GM21447 (cell line): ENCODE data around the gene CABYR.

ENCODE experiments used
- ATAC-seq: cut with Tn5 transposase; IDR thresholded peaks from one replicate; pipeline ENCODE4 v1.9.1; 2021; ENCODE audit not compliant: unreplicated experiment

The CABYR gene, protein sequence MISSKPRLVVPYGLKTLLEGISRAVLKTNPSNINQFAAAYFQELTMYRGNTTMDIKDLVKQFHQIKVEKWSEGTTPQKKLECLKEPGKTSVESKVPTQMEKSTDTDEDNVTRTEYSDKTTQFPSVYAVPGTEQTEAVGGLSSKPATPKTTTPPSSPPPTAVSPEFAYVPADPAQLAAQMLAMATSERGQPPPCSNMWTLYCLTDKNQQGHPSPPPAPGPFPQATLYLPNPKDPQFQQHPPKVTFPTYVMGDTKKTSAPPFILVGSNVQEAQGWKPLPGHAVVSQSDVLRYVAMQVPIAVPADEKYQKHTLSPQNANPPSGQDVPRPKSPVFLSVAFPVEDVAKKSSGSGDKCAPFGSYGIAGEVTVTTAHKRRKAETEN

DNA sequence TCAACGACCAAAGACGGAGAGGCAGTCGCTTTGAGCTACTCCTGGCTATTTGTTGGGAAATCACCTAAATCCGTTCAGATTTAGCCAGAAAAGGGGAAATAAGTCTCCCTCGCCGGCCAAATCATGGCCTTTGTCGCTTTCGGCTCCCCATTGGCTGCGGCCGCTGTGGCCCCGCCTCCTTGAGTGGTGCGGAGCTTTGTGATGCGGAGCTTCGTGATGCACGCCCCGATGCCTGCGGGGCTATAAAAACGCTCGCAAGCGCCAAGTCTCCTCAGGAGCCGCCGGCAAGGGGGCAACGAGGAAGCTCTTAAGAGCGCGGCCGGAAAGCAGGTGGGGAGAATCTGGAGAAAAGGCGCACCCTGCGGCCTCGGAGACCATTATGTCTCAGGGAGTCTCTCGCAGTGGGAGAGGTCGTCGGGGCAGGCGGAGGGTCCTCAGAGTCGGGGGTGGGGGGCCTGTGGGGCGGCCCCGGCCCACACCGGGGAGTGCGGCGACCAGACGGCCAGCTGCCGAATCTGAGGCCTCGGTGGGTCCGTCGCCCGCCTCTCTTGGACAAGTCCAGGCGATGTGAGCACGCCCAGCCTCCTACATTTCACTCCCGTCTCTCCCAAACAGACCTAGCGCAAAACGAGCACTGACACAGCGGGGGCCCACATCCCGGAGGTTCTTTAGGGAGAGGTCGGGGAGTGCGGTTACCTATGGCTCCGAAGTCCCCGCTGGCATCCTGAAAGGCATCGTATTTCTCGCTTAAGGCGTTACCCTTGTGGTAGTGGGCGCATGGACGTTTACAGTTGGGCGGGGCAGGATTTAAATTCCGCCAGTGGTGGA, at the start of gene CABYR:
TSS of gene CABYR (plus strand) at position 274 of the 828 bp plus-strand sequence. CDS start 4,053 bp downstream, outside the sequence.
- ATAC-seq, result peak; percentile 88

DNA sequence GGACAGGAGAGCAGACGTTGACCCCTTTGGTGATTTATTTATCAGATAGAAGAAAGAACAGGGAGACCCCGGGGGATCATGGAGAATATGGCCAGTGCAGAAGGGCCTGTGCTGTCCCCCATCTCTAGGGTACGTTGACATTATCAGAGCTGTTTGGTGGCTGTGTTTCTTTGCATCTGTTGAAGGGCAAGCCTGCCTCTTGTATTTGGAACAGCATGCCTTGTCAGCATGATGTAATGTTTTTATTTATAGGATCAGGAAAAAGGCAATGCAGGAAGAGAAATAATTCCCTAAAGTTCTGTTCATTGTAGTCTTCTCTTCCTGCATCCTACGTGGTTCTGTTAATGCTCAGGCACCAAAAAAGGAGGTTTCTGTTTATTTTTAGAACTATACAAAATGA, 49.8 kb upstream of the CABYR start:
- no peak for ATAC-seq

DNA sequence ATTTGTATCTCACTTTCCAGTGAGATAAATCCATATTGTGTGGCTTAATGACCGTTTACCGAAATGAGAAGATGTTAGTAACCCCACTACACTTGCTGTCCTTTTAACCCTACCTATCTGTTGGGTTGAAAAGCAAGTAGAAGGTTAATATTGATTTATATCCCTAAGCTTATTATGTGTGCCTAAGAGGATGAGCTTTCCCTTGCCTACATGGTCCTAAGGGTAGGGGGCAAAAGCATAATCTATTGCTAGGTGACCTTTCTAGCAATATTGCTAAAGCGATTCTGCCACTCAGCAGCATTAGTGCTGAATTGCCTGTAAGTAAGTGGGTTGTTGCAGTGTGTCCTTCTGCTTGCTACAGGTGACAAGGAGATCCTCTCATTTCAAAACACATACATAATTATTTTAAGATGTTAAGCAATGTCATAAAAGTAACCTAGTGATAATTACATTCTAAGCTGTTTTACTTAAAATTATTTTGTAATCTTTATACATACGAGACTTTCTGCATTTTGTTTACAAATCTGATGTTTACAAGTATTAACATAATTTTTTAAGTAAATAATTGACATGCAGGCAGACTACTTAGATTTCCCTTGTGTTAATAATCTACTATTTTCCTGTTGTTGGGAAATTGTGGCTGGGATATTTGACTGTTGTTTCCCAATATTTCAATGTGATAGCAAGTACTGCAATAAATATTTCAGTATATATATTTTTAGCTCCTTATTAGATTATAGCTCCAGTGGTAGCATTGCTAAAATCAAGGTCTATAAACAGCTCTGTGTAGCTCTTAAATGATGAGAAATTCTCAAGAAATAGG, 49.1 kb upstream of the CABYR start:
- ATAC-seq, result no peak

DNA sequence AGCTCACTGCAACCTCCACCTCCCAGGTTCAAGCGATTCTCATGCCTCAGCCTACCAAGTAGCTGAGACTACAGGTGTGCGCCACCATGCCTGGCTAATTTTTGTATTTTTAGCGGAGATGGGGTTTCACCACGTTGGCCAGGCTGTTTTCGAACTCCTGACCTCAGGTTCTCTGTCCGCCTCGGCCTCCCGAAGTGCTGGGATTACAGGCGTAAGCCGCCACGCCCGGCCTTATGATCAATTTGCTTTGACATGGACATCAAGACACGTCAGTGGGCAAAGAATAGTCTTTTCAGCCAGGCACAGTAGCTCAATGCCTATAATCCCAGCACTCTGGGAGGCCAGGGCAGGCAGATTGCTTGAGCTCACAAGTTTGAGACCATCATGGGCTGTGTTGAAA, 48.0 kb upstream of the CABYR start:
- no peak for ATAC-seq

DNA sequence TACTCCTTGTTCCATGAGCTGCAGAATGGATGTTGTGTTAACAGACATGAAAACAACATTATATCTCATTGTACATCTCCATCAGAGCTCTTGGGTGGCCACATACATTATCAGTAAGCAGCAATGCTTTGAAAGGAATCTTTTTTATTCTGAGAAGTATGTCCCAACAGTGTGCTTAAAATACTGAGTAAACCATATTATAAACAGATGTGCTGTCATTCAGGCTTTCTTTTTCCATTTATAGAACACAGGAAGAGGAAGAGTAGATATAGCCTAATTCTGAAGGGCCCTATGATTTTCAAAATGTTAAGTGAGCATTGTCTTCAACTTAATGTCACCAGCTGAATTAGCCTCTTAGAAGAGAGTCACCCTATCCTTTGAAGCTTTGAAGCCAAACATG, 44.3 kb upstream of the CABYR start:
- ATAC-seq, result no peak

DNA sequence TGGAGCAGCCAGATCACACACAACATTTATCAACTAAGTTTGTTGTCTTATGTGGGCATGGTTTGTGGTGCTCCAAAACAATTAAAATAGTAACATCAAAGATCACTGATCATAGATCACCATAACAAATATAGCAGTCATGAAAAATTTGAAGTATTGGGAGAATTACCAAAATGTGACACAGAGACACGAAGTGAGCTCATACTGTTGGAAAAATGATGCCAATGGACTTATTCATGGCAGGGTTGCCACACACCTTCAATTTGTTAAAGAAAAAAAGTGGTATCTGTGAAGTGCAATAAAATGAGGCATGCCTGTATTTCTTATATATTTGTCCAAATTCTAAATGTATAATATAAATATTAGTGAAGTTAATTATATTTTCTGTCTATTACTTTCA, 42.9 kb upstream of the CABYR start:
- ATAC-seq, result no peak

DNA sequence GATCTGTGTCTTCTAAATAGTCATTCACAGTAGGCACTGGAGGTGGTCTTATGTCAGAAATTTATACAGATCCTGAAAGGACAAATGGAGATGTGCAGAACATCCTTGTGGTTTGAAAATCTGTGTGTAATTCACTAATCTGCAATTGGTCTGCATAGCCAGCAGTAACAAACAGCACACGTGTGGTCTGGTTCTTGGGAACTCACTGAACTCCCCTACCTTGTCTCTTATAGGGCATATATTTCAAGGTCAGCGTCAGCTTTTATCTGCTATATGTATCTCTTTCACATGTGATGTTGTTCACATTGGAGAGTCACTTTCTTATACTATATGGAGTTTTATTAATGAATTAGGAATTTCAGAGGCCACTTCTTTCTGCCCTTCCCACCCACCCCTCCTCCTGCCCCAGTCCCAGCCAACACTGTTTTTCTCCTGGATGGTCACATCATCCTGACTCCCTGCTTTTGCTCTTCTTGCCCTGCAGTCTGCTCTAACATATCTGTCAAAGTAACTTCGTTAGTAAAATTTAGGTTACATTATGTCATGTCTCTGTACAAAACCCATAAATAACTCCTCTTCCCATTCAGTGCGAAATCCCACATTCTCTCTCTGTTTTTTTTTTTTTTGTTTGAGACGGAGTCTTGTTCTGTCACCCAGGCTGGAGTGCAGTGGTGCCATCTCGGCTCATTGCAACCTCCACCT, 35.4 kb upstream of the CABYR start:
- no peak for ATAC-seq

DNA sequence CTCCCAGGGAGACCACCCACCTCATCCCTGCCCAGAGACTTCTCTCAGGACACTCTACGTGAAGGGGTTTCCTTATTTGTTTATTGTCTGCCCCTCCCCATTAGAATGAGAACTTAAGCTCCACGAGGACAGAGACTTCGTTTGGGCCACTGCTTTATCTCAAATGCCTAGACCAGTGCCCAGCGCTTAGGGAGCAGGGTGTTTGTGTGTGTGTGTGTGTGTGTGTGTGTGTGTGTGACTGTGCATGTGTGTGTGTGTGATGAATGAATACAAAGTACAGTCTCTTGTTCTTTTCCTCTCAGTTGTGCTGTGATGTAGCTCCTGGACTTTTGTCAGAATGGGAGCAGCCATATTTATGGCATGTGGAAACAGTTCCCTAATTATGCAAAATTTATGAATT, 34.4 kb upstream of the CABYR start:
- ATAC-seq, result no peak

DNA sequence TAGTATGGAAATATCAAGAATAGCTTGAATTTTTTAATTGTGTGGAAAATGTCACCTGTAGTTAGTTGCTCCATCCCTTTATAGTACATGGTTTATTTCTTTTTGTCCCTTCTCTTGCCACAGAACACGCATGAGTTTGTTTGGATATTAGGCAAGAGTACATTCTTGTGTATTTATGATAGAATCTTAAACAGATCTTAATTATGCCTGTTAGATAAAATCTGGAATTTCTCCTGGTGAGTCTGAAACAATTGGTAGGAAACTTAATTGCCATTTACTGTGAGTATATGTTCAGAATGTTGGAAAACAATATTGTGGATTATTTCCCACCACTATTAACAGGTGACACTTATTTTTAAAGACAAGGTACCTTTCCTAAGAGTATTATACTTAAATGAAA, 30.2 kb upstream of the CABYR start:
- no peak for ATAC-seq

DNA sequence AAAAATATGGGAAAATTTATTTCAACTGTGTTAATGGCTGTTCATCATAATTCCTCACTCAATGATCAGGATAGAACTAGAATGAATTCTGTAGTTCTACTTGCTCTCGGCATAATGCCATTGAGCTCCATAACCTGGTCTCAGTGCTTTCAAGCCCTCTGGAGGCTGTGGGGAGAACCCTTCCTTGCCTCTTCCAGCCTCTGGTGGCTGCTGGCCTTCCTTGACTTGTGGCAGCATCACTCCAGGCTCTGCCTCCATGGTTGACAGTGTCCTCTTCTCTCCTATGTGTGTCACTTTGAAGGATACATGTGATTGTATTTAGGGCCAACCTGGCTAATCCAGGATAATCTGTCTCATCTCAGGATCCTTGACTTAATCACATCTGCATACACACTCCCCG, 26.9 kb upstream of the CABYR start:
- no peak for ATAC-seq

DNA sequence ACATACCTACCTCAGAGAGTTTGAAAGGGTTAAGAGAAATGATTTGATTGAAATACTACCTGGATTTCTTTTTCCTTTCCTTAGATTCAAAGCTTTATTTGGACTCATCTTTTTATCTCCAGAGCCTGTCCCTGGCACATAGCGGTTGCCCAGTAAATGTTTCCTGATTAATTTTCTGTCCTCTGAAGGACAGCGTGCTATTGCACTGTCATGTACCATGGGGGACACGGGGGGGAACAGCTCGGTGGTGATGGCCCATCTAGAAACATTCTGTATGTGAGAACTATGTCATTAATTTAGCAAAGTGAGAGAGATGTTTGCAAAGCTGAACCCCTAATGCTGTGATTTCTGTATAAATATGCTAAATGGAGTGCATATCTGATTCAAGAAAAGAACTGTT, 26.4 kb upstream of the CABYR start:
- no peak for ATAC-seq

DNA sequence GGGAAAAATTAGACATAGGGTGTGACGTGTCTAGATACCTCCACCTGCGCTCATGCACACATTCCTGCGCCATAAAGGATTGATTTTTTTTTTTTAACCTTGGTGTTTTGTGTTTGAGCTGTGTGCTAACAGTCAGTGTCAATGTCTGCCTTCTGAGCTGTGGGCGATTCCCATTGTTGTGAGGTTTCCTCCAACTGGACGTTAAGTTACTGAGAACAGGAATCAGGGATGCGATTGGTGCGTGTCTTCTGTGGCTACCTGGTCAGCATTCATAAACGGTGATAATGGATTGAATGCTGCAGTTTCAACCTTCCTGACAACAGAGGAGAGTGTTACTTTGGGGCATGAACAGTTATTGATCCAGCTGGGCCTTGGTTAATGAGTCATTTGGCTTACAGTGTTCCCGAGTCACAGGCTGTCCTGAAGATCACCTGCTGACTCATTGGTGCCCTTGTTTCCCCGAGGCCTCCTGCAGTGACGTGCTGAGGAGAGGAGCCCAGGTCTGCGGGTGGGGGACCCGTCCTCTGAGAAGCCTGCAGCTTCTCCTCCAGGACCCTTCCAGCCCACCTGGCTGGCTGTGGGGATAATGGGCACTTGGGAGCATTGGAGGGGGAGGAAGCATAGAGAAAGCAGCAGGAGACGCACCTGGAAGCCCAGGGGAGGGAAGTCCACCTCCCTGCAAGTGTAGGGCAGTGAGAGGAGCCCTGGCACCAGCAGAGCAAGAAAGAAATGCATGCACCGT, 25.8 kb upstream of the CABYR start:
- no peak for ATAC-seq

DNA sequence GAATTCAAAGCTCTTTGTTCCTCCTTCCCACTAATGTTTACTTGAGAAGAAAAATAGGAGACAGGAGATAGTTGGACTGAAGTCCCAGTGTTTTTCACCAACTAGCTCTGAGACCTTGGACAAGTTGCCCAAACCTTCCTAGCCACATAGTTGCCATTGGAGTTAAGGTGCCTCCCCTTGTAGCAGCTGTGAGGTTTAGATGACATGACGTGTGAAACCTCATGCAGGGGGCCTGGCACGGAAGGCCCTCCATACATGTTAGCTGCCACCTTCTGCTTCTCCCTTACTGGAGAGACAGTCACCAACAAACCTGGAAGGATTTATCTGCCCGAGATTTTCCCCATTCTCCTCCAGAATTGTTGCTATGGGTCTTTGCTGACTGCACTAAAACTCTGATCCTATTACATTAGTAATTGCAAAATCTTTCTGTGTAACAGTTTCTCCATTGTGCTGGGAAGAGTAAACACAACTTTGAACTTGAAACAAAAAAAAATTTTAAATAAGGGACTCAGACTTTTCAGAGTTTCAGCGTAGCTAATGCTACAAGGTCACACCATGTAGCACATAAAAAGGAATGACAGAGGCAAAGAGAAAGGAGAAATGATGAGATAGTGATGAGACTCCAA, 23.8 kb upstream of the CABYR start:
- no peak for ATAC-seq

DNA sequence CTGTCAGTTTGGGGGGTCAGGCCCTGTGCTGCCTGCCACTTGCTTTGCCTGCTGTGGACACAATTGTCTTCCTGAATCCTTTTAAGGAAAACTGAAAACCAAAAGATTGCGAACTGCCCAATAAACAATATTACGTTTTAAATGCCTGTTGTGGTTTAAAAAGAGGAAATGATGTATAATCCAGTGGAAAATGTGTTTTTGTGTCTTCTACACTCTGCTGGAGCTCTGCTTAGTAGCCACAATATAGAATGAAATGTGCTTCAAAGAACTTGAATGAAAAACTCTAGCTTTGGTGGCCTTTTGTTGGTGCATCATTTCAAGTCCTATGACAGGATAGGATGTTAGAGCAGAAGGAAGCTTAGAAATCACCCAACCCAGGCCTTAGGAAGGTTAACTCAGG, 23.2 kb upstream of the CABYR start:
- no peak for ATAC-seq

DNA sequence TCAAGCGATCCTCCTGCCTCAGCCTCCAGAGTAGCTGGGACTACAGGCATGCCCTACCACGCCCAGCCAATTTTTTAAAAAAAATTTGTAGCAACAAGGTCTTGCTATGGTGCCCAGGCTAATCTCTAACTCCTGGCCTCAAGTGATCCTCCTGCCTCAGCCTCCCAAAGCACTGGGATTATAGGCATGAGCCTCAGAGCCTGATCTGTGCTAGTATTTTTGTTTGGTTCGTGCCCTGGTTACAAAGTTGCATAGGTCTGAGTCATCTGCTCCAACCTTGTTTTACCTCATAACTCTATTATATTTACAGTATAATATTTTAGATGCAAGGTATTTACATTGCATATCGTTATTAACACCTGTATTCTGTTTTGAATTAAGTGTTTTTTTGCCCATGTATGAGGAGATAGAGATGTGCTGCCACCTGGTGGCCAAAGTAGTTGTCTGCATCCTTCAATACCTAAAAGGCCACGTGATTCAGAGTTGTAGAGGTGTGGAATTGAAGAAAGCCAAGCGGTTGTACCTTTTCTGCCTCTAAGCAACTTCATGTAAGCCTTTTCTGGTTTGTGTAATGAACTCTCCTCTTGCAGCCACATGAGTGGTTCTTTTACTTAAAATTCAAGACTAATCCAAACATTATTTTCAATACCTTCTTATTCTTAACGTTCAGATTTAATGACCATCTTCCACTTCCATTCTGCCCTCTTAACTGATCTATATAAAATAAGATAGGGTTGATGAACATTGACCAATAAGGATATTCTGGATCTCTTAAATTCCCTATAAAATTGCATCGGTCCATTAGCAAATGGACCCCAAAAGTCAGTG, 19.9 kb upstream of the CABYR start:
- peak; percentile 84 for ATAC-seq

DNA sequence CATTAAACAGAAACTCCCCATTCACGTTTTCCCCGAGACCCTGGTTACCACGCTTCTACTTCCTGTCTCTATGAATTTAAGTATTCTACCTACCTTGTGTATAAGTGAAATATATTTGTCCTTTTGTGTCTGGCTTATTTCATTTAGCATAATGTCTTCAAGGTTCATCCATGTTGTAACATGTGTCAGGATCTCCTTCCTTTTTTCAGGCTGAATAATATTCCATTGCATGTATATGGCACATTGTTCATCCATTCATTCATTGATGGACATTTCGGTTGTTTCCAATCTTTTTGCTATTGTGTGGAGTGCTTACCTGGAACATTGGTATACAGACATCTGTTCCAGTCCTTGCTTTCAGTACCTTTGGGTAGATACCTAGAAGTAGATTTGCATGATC, 18.2 kb upstream of the CABYR start:
- no peak for ATAC-seq

DNA sequence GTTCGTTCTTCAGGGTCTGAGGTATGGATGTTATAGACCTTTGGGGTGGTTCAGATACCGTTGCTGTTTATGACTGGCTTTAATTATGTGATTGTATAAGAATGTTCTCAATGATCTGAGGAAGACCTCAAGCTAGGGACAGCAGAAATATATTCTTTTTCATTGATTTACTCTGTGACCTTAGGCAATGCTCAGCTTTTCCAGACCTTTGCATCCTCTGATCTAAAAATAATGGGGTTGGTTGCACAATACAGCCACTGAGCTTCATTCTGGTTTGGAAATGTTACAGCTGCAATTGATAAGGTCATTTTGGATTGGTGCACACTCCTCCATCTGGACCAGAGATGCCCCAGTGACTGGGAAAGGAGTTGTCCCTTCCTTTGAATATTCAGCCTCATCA, 17.2 kb upstream of the CABYR start:
- ATAC-seq, result no peak

DNA sequence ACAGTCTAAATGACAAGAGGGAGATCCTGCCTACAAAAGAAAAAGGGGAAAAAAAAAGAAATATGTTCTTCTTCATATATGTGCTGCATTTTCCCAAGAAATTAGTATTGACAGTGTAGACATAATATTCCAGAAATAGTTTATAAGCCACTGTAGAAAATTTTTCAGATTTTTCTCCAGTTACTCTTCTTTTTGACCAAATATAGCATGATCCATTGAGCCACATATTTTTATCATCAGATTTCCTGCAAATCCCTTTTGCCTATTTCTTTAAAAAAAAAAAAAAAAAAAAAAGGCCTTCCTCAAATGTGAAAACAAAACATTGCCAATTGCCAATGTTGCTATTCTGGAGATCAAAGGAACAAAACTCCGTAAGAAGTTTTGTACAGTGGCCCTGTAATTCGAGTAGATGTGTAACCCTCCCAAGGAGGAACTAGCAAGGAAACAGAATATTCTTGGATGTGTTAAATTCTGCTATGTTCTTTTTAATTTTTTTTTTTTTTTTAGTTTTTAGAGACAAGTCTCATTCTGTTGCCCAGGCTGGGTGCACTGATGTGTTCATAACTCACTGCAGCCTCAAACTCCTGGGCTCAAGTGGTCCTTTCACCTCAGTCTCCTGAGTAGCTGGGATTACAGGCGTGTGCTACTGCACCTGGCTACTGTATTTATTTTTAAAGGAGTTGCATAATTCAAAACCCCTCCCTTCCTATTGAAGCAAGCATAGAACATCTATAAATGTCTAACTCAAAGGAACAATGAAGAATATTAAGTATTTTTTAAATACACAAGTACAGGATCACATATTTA, 12.5 kb upstream of the CABYR start:
- ATAC-seq, result no peak
